HG03558 (cell line): ENCODE measurements around the gene STK36.

Experiments
- ATAC-seq: cut with Tn5 transposase; IDR thresholded peaks from one replicate; pipeline ENCODE4 v1.9.1; 2021; ENCODE audit warnings: moderate number of reproducible peaks; ENCODE audit not compliant: unreplicated experiment; ENCODE audit errors: extremely low read depth

Gene STK36

DNA sequence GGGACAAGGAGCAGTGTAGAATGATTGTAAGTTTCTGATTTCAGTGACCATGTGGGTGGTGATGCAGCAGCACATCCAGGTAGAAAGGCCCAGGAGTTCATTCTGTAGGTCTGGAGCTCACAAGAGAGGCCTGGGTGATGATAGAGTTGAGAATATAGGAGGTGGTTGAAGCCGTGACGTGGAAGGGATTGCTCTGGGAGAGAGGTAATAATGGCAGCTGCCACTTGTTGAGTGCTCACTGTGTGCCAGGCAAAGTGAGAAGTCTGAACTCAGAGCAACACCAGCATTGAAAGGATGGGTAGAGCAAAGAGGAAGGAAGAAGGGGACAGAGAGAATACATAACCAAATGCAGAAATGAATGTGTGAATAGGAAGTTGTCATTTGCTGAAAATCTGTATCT, 42.0 kb downstream of the STK36 start:
- no peak for ATAC-seq

DNA sequence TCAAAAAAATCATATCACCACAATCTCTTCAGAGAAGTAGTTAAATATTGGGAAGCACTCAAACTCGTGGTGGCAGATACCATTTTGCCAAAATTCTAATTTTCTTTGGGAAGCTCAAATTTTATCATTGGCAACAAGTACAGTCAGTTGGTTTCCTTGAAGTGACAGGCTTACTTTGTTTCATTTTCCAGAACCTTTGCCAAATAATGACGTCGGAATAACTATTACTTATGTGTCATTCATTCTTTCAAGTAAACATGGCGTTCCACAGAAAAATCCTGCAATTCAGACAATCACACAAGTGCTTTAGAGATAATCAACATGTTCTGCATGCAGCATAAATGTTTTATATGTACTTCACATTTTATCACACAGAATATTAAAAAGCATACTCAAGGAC, 44.2 kb downstream of the STK36 start:
- ATAC-seq = no peak

DNA sequence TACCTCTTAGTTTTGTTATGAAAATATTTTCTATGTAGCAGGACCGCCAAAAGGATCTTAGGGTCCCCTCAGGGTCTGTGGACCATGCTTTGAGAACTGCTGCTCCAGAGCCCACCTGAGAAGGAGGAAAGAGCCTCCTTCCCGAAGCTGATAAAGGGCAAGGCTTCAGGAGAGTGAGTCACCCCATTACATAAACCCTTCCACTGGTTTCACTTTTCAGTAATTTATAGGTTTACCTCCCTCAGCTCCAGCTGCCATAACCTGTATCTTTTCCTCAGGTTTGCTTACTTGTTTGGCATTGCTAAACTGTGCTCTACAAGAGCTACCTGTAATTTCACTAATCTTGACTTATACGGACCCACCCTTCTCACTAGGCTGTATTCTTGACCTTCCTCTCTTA, 45.4 kb downstream of the STK36 start:
- ATAC-seq = no peak

DNA sequence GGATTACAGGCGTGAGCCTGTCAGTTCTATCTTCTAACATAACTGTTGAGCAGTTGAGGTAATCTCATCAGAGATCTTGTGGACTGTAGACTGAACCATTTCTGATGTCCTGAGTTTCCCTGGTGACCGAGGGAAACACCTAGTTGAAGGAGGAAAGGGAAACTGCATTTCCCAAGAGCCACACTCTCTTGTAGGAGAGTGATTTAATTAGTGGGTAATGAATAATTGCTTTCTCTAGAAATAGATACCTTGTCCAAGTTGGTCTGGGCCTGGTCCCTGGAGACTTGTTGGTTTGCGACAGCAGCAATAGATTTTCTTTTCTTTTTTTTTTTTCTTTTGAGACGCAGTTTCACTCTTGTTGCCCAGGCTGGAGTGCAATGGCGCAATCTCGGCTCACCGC, 46.2 kb downstream of the STK36 start:
- no peak for ATAC-seq

DNA sequence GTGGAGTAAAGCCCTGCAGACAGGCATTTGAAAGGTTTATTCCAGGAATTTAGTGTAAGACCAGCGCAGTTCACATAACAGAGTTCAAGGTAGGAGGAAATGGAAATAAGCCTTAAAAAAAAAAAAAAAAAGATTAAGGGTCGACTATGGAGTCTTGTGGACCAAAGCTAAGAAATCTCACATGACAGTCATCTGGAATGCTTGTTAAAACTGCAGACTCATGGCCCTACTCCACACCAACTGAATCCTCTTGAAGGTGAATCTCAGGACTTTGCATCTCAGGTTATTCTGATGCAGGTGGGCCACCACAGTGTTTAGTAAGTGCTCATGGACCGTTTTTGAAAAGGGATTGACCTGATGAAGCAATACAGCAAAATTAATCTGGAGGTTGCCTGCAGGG, 47.6 kb downstream of the STK36 start:
- ATAC-seq = no peak

DNA sequence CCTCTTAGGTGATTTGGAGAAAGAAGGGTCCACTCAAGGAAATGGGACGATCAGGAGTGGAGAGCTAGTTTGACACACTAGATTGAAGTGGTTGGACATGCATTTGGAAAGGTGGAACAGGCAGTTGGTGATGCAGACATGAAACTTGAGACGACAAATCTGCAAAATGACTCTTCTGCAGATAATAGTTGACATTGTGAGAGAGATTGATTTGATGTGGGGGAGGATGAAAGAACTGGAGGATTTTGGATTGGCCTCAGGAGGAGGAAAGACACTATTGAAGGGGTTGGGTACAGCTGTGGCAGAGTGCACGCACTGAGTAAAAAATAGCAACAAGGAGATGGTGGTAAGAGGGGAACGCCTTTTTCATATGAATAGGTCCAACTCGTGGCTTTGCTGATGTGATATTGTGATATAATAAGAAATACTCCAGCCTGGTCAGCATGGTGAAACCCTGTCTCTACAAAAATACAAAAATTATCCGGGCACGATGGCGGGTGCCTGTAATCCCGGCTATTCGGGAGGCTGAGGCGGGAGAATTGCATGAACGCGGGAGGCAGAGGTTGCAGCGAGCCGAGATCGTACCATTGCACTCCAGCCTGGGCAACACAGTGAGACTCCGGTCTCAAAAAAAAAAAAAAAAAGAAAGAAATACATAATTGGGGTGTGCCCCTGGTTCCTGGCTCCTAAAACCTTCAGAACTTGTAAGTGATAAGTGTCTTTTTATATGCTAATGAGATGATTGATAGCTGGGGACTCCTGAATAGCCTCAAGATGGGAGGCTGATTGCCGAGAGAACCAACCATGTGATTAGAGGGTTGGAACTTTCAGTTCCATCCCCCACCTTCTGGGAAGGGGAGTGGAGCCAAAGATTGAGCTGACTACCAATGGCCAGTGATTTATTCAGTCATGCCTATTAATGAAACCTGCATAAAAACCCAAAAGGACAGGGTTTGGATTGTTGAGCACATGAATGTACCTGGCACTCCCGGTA, 48.5 kb downstream of the STK36 start:
- no peak for ATAC-seq

DNA sequence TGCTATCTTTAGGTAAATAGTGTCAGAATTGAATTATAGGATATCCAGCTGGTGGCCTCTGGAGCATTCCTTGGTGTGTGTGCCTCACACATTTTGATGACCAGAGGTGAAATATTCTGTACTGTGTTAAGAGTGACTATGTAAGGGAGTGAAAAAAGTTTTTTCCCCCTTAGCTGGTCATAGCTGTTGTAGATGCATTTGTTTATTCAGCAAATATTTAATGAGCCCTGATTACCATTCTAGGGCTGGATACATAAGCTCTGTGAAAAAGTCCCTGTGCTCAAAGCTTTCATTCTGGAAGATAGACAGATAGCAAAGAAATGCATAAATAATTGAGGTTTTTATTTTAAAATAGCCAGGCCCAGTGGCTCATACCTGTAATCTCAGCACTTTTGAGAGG, 49.6 kb downstream of the STK36 start:
- no peak for ATAC-seq

DNA sequence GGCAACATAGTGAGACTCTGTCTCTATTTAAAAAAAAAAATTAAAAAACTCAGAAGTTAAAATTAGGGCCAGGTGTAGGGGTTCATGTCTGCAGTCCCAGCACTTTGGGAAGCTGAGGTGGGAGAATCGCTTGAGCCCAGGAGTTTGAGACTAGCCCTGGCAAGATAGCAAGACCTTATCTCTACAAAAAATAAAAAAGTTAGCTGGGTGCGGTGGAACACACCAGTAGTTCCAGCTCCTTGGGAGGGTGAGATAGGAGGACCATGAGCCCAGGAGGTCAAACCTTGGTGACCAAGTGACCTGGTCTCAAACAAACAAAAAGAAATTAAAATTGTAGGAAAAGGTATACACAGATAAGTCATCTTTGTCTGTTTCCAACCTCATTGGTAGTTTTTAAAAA, 50.0 kb downstream of the STK36 start:
- ATAC-seq = no peak

DNA sequence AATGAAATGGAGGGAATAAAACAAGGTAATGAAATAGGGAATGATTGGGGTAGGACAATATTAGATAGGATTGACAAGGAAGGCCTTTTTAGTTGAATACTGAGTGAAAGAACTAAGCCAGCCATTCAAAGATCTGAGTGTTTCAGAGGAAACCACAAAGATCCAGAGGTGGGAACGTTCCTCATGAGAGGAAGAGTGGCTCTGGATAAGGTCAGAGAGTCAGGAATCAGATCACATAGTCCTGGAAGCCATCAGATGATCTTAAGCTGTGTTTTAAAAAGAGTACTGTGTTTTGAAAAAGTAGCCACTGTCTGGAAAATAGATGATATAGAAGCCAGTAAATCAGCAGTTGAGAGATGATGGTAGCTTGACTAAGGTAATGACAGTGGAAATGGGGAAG, 50.5 kb downstream of the STK36 start:
- no peak for ATAC-seq

DNA sequence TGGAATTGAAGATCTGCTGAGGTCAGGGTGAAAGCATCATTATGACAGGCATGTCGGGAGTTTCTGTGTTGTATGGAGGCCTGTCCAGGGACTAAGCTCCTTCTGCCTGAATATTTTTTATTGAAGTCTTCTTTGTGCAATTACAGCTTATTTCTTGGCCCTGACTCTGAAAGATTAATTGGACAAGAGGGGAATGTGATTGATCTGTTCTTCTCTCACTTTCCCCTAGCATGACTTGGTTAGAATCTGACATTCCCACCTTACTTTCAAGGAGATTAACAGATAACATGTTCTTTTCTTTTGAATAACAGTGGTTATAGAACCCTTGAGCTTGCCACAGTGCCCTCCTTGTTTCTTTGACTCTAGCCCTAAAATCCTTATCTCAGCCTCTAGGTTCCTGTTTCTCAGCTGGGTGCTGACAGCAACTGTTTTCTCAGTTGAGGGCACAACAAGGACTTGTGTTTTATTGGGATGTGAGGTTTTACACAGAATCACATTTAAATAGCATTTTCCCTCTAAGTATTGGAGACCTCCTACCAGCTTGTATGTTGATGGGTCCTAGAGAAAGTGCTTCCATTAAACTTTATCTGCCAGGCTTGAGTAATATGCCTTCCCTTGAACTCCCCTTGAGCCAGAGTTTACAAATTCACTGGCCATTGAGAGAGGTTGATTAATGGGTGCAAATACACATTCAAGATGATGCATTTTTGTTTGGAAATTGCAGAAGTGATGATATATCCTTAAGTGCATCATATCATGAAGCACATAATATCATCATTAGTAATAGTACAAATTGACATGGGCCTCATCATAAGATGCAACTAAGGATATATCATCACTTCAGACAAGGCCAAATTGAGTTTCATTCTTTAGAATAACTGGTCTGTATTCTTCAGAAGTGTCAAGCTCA, 51.2 kb downstream of the STK36 start:
- ATAC-seq = no peak

DNA sequence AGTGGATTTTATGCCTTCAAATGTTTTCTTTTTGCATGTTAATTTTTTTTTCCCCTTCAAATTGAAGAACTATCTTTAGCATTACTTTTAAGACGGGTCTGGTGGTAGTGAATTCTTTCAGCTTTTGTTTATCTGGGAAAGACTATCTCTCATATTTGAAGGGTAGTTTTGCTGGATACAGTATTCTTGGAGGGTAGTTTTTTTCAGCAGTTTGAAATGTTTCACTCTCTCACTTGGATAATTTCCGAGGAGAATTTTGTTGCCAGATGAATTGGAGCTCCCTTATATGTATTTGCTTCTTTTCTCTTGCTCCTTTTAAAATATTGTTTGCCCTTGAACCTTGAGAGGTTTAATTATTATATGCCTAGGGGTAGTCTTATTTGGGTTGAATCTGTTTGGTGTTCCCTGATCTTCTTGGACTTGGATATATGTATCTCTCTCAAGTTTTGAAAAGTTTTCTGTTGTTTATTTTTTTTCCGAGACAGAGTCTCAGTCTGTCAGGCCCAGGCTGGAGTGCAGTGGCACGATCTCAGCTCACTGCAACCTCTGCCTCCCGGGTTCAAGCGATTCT, 54.2 kb downstream of the STK36 start:
- no peak for ATAC-seq

DNA sequence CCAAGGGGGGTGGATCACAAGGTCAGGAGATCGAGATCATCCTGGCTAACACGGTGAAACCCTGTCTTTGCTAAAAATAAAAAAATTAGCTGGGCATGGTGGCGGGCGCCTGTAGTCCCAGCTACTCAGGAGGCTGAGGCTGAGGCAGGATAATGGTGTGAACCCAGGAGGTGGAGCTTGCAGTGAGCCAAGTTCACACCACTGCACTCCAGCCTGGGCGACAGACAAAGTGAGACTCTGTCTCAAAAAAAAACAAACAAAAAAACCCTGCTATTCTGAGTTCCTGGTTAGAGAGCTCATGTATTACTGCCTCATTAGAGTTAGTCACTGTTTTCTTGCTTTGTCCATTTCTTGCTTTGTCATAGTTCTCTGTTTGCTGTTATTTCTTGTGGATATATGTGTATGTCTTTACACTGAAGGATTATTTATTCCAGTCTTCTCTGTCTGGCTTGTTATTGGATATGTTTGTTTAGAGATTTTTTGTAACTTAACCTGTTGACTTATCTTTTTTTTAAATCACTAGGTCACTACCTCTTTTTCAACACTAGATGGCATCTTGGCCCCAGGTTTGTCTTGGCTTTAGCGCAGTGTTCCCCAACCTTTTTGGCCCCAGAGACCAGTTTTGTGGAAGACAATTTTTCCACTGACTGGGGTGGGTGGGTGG, 55.7 kb downstream of the STK36 start:
- no peak for ATAC-seq

DNA sequence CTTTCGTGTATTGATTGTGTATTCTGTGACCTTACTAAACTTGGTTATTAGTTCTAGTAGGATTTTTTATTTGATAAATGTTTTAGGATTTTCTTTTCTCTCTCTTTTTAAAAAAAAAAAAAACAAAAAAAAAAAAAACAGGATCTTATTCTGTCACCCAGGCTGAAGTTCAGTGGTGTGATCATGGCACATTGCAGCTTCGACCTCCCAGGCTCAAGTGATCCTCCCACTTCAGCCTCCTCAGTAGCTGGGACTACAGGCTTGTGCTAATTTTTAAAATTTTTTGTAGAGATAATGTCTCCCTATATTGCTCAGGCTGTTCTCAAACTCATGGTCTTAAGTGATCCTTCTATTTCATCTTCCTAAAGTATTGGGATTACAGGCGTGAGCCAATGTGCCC, 57.8 kb downstream of the STK36 start:
- ATAC-seq = no peak

DNA sequence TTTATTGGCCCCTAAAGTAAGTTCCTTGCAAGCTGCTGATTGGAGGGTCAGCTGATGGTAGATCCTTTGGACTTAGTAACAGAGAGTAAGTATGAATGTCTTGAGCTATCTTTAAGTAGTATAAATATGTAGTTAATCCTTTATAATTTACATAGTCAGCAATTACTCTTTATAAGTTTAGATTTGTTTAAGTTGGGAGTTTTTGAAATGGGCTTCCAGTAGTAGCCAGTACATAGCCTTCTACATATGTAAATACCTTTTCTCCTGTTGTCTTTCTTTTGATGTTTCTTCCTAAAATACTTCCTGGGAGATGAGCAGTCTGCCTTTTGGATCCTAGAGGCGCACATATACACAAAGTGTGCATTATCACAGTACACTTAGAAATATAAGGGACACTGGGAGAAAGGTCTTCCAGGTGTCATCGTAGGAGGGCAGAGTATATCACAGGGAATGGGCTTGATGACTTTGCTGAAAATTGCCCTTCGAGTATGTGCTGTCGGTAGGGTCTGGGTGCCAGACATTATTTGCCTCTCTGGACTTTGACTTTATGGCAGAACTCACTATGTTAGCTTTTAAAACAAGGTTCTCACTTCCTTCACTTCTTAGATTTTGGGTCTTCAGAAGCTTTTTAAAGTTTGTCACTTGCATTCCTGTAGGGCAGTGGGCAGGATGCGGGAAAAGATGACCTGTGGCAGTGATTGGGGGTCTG, 60.3 kb downstream of the STK36 start:
- ATAC-seq = no peak

DNA sequence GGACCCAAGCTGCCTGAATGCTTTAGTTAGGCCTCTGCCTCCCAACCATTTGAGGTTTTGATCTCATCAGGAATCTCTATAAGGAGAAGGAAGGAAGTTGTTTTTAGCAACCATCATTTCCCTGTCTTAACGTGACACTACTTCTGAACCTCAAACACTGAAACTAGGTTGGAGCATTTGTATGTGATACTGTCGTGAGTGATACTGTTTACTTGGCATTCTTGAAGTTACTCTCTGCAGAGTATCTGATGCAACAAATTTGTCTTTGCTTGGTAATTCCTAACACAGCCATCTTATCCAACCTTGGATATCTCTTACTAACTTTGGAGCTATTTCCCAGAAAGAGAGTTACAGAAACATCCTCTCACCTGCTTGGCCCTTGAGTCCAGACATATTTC, 60.9 kb downstream of the STK36 start:
- ATAC-seq = no peak

DNA sequence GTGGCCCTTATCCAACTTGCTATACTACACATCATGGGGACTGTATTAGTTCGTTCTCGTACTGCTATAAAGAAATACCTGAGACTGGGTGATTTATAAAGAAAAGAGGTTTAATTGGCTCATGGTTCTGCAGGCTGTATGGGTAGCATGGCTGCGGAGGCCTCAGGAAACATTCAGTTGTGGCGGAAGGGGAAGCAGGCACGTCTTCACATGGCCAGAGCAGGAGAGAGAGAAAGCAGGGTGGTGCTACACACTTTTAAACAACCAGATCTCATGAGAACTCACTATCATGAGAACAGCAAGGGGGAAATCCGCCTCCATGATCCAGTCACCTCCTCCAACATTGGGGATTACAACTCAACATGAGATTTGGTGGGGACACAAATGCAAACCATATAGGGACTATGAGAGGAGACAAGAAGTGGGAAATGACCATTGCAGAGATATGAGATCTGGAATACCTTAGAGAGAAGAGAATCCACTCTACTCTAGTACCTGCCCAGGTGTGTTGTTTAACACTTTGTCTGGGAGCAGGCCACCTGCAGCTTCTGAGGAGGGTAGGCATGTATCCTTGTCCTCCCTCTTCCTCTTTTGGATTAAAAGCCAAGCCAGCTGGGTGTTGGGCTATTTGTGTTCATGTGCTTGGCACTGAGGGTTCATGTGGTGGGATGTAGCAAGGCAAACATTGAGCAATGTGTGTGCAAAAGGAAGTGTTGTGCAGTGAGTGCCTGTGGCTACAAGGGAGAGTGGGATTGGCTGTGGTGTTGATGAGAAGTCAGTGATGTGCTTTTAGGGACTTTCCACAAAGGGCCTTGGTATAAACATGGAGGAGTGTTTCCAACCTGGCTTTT, 61.5 kb downstream of the STK36 start:
- no peak for ATAC-seq

DNA sequence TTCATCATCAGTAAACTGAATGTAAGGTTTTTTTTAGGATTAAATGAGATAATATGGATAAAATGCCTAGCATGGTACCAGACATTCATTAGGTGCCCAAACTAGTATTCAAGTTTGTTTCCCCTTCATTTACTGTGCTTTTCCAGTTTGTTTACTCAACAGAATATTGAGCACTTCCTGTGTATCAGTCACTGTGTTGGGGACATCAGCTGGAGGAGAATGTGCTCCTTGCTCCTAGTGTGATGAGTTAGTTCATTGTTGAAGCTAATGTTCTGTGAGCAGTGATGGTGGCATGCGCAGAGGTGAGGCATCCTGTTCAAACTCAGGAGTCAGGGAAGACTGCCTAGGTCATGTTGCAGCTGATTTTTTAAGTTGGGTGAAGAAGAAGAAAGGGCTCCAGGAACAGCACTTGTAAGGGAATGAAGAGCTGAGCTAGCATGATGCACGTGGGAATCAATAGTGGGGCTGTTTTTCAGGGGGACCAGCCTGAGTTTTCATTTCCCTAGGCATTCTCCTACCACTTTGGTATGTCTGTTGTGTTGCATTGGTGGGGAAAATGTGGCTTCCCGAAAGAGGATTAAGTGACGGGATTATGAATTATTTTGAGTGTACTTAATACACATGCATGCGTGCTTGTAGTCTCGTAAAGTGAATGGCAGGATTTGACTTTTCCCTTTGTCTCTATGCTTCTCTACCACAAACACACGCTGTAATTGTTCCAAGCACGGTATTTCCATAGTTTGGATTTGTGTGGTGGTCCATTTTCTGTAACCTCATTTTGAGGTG, 62.5 kb downstream of the STK36 start:
- ATAC-seq = no peak

DNA sequence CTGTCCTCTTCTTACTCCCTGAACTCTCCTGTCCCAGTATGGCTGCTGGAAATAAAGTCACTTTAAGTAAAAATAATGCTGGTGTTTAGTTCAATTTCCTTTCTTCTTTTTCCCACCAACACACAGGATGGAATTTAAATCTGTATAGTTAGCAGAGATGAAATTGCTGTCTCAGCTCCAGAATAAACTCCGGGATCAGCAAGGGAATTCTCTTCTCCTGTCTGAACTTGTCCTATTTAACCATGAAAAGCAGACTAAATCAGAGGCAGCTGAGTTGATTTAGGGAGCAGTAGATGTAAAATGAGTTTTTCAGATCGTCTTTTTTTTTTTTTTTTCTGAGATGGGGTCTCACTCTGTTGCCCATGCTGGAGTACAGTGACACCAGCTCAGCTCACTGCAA, 64.6 kb downstream of the STK36 start:
- no peak for ATAC-seq
